Neural progenitor cell (in vitro differentiated cells): Measurements from ENCODE around the gene ZNF664.

Source experiments
- EZH2 ChIP-seq: fragments of 200-600 bp; sonication (generic); IDR thresholded peaks from 2 replicates; pipeline ENCODE4 v1.6.1; 2017; ENCODE audit warnings: antibody characterized with exemption, mild to moderate bottlenecking, moderate library complexity
- EZH2phosphoT487 ChIP-seq: fragments of 200-600 bp; sonication (generic); IDR thresholded peaks from 2 replicates; pipeline ENCODE4 v1.6.1; 2017; ENCODE audit warnings: antibody characterized with exemption
- TF ChIP-seq, protein P1 (sequence below): fragments of 200-600 bp; sonication (generic); IDR thresholded peaks from 2 replicates; pipeline ENCODE4 v1.5.1; 2017; ENCODE audit warnings: antibody characterized with exemption, mild to moderate bottlenecking

DNA sequence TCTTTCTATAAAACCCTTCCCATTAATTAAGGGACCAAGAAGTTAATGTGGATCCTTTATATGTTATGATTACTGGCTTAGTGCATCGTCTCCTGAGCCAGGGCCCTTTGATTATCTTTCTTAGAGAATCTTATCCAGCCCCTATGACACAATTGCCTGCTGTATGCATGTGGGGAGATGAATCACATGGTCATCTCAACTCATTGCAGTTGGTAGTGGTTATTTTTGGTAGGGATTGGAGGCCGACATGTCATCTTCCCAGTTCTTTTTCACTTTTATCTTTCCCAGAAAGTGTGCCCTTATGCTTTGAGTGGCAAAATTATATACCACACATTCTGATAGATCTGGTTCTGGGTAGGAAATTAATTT lies 26.0 kb downstream of the ZNF664 start:
- TF ChIP-seq, protein P1, sequence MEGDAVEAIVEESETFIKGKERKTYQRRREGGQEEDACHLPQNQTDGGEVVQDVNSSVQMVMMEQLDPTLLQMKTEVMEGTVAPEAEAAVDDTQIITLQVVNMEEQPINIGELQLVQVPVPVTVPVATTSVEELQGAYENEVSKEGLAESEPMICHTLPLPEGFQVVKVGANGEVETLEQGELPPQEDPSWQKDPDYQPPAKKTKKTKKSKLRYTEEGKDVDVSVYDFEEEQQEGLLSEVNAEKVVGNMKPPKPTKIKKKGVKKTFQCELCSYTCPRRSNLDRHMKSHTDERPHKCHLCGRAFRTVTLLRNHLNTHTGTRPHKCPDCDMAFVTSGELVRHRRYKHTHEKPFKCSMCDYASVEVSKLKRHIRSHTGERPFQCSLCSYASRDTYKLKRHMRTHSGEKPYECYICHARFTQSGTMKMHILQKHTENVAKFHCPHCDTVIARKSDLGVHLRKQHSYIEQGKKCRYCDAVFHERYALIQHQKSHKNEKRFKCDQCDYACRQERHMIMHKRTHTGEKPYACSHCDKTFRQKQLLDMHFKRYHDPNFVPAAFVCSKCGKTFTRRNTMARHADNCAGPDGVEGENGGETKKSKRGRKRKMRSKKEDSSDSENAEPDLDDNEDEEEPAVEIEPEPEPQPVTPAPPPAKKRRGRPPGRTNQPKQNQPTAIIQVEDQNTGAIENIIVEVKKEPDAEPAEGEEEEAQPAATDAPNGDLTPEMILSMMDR, result no peak
- TF ChIP-seq EZH2 (no peak), EZH2phosphoT487 (no peak)
